ENCODE data around the gene CLEC16A.

CLEC16A gene

DNA sequence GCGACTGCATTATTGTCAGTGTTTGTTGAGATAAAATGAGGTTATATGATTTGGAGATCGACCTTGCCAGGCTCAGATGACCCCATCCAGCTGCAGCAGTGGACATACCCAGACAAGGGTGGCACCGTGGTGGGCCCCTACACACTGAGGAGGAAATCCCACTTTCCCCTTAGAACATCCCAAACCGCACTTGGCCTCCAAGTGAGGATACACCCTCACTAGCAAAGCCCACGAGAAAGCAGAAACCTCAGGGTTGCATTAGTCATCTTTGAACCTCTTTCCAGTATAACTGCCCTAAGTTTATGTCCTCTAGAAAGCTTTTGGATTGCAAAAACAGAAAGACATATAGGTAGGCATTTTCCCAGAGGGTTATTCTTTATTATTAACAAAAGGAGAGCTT is 101.5 kb downstream of the CLEC16A start:
- DNase-seq, result no peak

DNA sequence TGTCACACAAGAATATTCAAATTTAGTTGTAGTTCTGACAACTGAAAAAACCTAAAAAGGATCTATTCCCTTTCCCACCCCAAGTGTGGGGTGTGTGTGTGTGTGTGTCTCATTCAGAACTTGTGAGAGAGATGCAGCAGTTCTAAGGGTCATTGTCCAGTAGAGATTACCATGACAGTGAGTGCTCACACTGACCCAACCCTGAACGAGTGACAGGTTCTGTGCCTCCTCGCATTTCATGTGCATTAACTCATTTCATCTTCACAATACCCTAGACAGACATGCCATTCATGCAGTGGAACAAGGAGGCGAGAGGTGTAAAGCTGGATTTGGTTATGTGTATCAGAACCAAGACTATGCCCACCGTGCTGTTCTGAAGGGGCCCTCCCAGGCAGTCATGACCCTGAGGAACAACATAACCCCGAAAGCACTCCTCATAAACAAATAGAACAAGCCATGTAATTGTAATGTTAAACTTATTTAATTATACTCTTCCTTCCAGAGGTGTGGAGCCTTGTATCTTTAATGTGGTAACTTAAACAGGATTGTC is 102.1 kb downstream of the CLEC16A start:
- DNase-seq, result no peak

DNA sequence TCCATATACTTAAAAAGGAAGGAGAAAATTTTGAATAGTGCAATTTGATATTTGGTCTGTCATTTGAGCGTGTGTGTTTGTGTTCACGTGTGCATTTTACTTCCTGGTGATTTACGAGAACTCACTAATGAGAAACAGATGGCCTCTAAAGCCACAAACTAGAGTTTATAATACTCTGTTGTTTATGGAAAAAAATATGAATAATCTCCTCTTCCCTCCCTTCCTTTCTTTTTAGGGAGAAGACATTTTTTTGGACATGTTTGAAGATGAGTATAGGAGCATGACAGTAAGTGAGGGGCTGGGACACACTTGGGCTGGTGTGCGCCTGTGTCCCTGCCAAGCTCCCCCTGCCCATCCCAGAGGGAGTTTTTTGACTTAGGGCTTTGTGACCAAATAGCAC is 102.7 kb downstream of the CLEC16A start:
- no peak for DNase-seq

- DNase-seq, result no peak
Observed at GRCh38 chr16:11047939-11048800, 103.8 kb downstream of the CLEC16A start.

GRCh38 chr16:11049396-11050059 is 105.2 kb downstream of the CLEC16A start:
- no peak for DNase-seq

- DNase-seq, result no peak
Observed at GRCh38 chr16:11050536-11050935, 106.2 kb downstream of the CLEC16A start.

DNA sequence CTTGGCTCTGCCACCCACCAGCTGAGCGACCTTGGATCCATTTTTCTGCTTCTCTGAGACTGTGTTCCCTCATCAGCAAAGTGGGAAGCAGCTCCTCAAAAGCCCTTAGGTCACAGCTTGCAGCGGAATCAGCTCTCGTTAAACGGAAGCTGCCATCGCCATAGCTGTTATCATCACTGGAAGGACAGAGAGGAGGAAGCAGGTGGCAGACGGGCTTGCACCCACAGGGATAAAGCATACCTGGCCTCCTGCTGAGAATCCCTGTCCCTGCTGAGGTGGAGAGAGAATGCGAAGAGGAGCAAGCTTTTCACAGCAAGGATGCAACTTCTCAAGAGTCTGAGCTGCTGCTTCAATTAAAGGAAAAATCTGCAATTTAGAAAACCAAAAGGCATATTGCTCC is 106.6 kb downstream of the CLEC16A start:
- no peak for DNase-seq

DNA sequence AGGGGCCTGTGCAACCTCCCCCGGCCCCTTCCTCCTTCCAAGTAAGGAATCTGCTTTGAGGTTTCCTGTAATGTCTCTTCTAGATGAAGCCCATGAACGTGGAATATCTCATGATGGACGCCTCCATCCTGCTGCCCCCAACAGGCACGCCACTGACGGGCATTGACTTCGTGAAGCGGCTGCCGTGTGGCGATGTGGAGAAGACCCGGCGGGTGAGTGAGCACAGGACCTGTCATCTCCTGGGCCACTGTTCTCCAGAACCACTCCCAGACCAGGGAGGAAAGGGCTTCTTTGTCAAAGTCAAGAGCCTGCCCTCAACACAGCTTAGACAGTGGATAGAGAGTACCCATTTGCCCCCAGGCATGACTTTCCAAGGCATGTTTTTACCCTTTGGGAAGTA is 107.1 kb downstream of the CLEC16A start:
- DNase-seq, result no peak

GRCh38 chr16:11051879-11052808 is 107.8 kb downstream of the CLEC16A start:
- DNase-seq, result peak; percentile 13 to 26

DNA sequence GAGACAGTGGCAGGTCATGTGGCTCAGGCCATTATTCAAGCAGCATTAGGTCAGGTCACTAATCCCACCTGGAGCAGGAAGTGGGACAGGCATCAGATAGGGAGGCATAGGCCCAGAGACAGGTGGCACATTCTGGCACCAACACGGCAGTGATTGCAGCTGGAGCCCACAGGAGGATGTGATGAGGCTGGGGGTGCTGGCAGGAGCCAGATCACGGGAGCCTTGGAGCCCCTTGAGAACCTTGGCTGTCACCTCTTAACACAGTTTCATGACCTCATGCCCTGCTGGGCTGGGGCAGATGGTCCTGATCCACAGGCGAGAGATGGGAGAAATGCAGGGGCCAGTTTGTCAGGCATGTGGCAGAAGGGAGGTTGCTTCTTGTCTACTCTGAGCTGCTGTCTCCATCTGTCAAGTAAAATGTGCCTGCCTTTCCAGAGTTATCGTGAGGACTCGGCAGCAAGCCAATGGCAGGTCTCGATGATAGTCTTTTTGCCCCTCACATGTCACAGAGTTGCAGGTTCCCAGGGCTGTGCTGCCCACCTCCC is 109.6 kb downstream of the CLEC16A start:
- no peak for DNase-seq

DNA sequence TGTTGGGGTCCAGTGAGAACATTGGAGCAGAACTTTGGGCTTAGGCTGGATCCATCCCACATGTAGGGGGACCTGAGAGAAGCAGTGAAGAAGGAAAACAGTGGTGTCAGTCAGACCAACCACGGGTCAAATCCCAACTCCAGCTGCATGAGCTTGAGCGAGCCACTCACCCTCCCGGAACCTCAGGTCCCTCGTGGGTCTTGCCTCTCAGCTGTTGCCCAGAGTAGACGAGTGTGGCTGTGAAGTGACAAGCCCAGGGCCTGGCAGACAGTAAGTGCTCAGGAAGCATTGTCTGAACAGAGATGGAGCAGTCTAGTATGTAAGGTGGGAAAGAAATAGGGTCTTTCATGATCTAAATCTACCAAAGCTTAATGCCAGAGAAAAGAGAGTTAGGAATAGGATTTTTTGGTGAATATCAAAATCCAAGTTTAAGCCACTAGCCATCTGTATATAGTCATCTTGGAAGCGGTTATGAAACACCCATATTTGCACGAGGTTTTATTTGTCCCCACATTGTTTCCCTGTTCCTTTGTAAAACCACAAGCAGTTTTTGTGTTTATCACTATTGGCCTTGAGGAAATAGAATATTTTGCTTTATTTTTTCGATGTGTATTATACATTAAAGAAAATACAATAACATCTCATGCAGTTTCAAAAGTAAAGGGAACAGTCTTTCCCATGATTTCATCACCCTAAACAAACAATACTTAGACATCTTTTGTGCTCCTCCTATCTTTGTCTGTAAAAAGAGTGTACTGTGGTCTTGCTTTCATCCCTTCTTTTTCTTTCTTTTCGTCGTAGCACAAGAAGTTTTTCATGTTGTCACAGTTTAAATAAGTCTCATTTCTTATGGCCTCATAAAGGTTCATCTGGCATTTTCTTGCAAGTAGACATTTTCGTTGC is 112.0 kb downstream of the CLEC16A start:
- DNase-seq, result no peak

GRCh38 chr16:11056993-11057649 is 112.8 kb downstream of the CLEC16A start:
- no peak for DNase-seq

DNA sequence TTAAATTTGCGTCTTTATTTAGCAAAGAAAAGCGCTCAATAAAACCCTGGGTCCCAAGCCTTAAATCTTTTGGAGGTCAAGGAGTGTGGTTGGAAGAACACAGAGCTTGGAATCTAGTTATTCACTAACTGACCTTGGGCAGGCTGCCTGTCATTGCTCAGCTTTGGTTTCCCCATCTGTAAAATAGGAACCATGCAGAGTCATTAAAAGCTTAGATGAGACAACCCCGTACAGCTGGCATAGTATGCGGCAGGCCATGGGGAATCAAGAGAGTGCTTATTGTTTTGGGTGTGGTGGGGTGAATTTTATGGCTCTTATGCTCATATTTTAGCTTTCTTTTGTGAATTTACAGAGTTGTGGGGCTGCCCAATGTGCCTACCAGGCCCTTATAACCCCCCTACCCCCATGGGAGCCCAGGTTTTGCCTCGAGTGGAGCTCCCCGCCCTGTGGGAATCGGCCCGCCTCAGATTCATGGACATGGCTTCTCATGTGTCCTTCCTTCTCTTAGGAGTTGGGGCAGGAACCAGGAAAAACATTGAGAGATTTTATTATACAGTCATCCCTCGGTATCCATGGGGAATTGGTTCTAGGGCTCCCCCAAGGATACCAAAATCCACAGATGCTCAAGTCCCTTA is 113.5 kb downstream of the CLEC16A start:
- DNase-seq, result no peak

DNA sequence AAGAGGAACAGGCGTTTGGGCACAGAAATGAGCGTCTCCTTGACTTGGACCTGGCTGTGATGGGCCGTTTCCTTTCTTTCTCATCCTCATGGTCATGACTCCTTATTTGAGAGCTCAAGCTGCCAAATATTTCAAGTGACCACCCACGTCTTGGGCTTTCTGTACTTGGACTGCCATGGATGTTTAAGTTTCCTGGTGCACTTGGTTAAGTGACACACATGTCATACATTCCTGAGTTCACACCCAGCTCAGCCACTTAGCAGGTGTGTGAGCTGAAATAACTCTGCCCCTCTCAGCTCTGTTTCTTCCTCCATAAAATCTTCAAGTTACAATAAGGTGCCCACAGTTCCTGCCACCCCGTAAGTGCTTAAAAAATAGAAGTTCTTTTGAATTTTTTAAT is 114.5 kb downstream of the CLEC16A start:
- no peak for DNase-seq

- no peak for DNase-seq
Observed at GRCh38 chr16:11059588-11059987, 115.2 kb downstream of the CLEC16A start.

DNA sequence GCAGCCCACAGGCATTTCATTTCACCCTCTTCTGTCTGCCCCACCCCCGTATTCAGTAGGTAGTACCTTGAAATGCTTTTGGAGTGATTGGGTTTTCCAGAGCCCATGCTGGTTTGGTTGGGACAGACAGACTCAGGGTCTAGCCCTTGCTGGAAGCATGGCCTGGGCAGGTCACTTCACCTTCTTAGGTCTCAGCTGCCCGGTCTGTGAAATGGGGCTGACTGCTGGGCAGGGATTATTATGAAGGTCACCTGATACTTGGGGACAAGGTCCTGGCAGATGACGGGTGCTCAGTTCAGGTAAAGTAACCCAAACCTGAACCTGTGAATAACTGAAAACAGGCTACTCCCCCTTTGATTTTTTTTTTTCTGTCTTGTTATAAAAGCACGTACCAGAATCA is 116.0 kb downstream of the CLEC16A start:
- DNase-seq, result no peak

GRCh38 chr16:11060842-11061241 is 116.5 kb downstream of the CLEC16A start:
- DNase-seq, result no peak

DNA sequence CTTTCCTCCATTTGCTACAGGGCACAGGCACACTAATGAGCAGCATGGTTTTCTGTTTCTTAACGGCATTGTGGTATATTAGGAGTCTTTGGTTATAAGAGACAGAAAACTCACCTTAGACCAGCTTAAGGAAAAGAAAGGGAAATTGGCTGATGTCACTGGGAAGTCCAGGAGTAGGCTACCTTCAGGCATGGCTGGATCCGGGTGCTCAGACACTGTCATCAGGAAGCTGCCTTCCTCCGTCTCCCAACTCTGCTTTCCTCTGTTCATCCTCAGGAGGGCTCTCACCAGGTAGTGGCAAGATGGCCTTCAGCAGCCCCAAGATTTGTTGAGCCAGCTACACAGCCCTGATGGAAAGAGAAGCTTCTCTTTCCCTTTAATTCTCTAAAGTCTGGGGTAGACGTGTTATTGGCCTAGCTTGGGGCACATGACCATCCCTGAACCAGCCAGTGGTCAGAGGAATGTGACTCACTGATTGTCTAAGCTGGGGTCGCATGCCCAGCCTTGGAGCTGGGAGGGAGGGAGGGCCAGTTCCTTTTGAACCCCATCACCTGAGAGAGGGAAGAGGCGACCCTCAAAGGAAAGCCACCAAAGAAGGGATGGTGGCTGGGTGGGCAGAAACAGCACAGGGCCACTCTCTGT is 117.4 kb downstream of the CLEC16A start:
- no peak for DNase-seq

- no peak for DNase-seq
Observed at GRCh38 chr16:11063448-11064201, 119.3 kb downstream of the CLEC16A start.

All from activated CD4-positive, alpha-beta T cell treated with anti-CD3 and anti-CD28 coated beads for 4 hours (primary cell).